ENCODE results near the gene RAD51B.

RAD51B gene

GRCh38 chr14:68386950-68387779 is 567.6 kb downstream of the RAD51B start:
- DNase-seq (ENCODE audit: low read depth) = peak; percentile 64

- no peak for DNase-seq (ENCODE audit: low read depth)
These were observed 570.4 kb downstream of the RAD51B start for GRCh38 chr14:68389943-68390342.

- no peak for DNase-seq (ENCODE audit: low read depth)
These were observed 571.2 kb downstream of the RAD51B start for GRCh38 chr14:68390741-68391140.

- no peak for DNase-seq (ENCODE audit: low read depth)
These were observed 571.9 kb downstream of the RAD51B start for GRCh38 chr14:68391311-68392014.

- DNase-seq (ENCODE audit: low read depth) = peak; percentile 56
These were observed 573.0 kb downstream of the RAD51B start for GRCh38 chr14:68392393-68393141.

GRCh38 chr14:68393259-68393658 is 573.7 kb downstream of the RAD51B start:
- no peak for DNase-seq (ENCODE audit: low read depth)

- DNase-seq (ENCODE audit: low read depth) = no peak
These were observed 574.7 kb downstream of the RAD51B start for GRCh38 chr14:68394118-68394763.

- DNase-seq (ENCODE audit: low read depth) = no peak
These were observed 575.2 kb downstream of the RAD51B start for GRCh38 chr14:68394764-68395143.

- peak; percentile 91 for DNase-seq (ENCODE audit: low read depth)
These were observed 576.0 kb downstream of the RAD51B start for GRCh38 chr14:68395604-68396003.

- no peak for DNase-seq (ENCODE audit: low read depth)
These were observed 576.9 kb downstream of the RAD51B start for GRCh38 chr14:68396461-68396860.

GRCh38 chr14:68397371-68397811 is 577.8 kb downstream of the RAD51B start:
- DNase-seq (ENCODE audit: low read depth) = peak; percentile 61

GRCh38 chr14:68397822-68398221 is 578.2 kb downstream of the RAD51B start:
- peak; percentile 87 for DNase-seq (ENCODE audit: low read depth)

GRCh38 chr14:68398370-68398769 is 578.8 kb downstream of the RAD51B start:
- DNase-seq (ENCODE audit: low read depth) = no peak

- no peak for DNase-seq (ENCODE audit: low read depth)
These were observed 580.4 kb downstream of the RAD51B start for GRCh38 chr14:68399971-68400370.

GRCh38 chr14:68401317-68401716 is 581.7 kb downstream of the RAD51B start:
- DNase-seq (ENCODE audit: low read depth) = peak; percentile 96

GRCh38 chr14:68401855-68402254 is 582.3 kb downstream of the RAD51B start:
- peak; percentile 37 for DNase-seq (ENCODE audit: low read depth)

- no peak for DNase-seq (ENCODE audit: low read depth)
These were observed 583.0 kb downstream of the RAD51B start for GRCh38 chr14:68402525-68403101.

- DNase-seq (ENCODE audit: low read depth) = peak; percentile 97
These were observed 583.9 kb downstream of the RAD51B start for GRCh38 chr14:68403191-68404145.

- no peak for DNase-seq (ENCODE audit: low read depth)
These were observed 584.6 kb downstream of the RAD51B start for GRCh38 chr14:68404146-68404527.

- DNase-seq (ENCODE audit: low read depth) = peak; percentile 85
These were observed 585.1 kb downstream of the RAD51B start for GRCh38 chr14:68404652-68405183.

Data from amniotic epithelial cell (primary cell).